IMR-90 (cell line): ENCODE measurements around the gene C2. TPM values are rescaled to one million over a fixed set of nuclear protein-coding genes. Genes with fewer than 3 reads are reported as not detected.

Experiments used
- ATAC-seq: fragments of 200-7000 bp; cut with Tn5 transposase; 2 replicates; pipeline ENCODE4 v1.9.1; 2020; ENCODE audit warnings: low read depth, mild to moderate bottlenecking, moderate library complexity
- BruUV-seq: library from RNA; stranded (reverse); fragments of 400-500 nt; replicated peaks from 2 replicates; lab custom pipeline; 2021; lab: Mats Ljungman, UMichigan
- CTCF ChIA-PET: fragments of 300-600 bp; formaldehyde crosslinking; extraction: SDS; loops from one replicate; lab custom pipeline; 2021; ENCODE audit warnings: antibody characterized with exemption; lab: Yijun Ruan, JAX
- POLR2A ChIA-PET: fragments of 300-600 bp; sonication (Branson Sonifier 250); formaldehyde crosslinking; loops from one replicate; lab custom pipeline; 2022; ENCODE audit warnings: antibody characterized with exemption; ENCODE audit not compliant: unreplicated experiment; lab: Charles Lee
- DNase-seq: peaks from one replicate; pipeline ENCODE4 v3.0.0; 2013
- H2AFZ ChIP-seq: replicated peaks from 2 replicates; pipeline ENCODE3; 2013; ENCODE audit warnings: low read length, mild to moderate bottlenecking; ENCODE audit not compliant: poor library complexity
- H2AK5ac ChIP-seq: 2 replicates; pipeline ENCODE4 v1.6.1; 2013; ENCODE audit warnings: low read depth, low read length, inconsistent platforms
- H2AK9ac ChIP-seq: replicated peaks from 2 replicates; pipeline ENCODE3; 2013; ENCODE audit warnings: mild to moderate bottlenecking, low read depth, low read length, moderate library complexity; ENCODE audit not compliant: poor library complexity
- H2BK120ac ChIP-seq: 2 replicates; pipeline ENCODE4 v1.6.1; 2013; ENCODE audit warnings: low read depth, low read length, inconsistent platforms
- H2BK15ac ChIP-seq: 3 replicates; pipeline ENCODE4 v1.6.1; 2013; ENCODE audit warnings: low read depth, low read length, inconsistent platforms
- H2BK20ac ChIP-seq: 2 replicates; pipeline ENCODE4 v1.6.1; 2013; ENCODE audit warnings: low read depth, mild to moderate bottlenecking, inconsistent platforms, low read length, moderate library complexity
- H2BK5ac ChIP-seq: 2 replicates; pipeline ENCODE4 v1.6.1; 2013; ENCODE audit warnings: mild to moderate bottlenecking, low read depth, low read length, inconsistent platforms; ENCODE audit not compliant: poor library complexity, severe bottlenecking
- H3K14ac ChIP-seq: replicated peaks from 2 replicates; pipeline ENCODE4 v1.6.1; 2013; ENCODE audit warnings: low read depth, low read length, inconsistent platforms
- H3K18ac ChIP-seq: 2 replicates; pipeline ENCODE4 v1.6.1; 2013; ENCODE audit warnings: low read depth, low read length, control low read depth
- H3K23ac ChIP-seq: 2 replicates; pipeline ENCODE4 v1.6.1; 2013; ENCODE audit warnings: low read depth, low read length, inconsistent platforms
- H3K27ac ChIP-seq: 2 replicates; pipeline ENCODE4 v1.5.1; 2013; ENCODE audit warnings: mild to moderate bottlenecking, control low read depth, low read length; ENCODE audit not compliant: insufficient read depth
- H3K27me3 ChIP-seq: 2 replicates; pipeline ENCODE4 v1.6.1; 2013; ENCODE audit warnings: low read length; ENCODE audit not compliant: control insufficient read depth, insufficient read depth
- H3K36me3 ChIP-seq: 2 replicates; pipeline ENCODE4 v1.6.1; 2013; ENCODE audit warnings: low read length, mixed read lengths; ENCODE audit not compliant: control insufficient read depth, insufficient read depth
- H3K4ac ChIP-seq: 2 replicates; pipeline ENCODE4 v1.6.1; 2013; ENCODE audit warnings: low read depth, low read length, inconsistent platforms
- H3K4me1 ChIP-seq: 2 replicates; pipeline ENCODE4 v1.6.1; 2013; ENCODE audit warnings: low read length, mixed read lengths; ENCODE audit not compliant: control insufficient read depth, insufficient read depth
- H3K4me2 ChIP-seq: 2 replicates; pipeline ENCODE4 v1.6.1; 2013; ENCODE audit warnings: low read depth, mild to moderate bottlenecking, control low read depth, low read length, moderate library complexity
- H3K4me3 ChIP-seq: 2 replicates; pipeline ENCODE4 v1.5.1; 2013; ENCODE audit warnings: low read depth, mild to moderate bottlenecking, control low read depth, low read length, moderate library complexity; ENCODE audit not compliant: insufficient read depth
- H3K56ac ChIP-seq: 2 replicates; pipeline ENCODE4 v1.6.1; 2013; ENCODE audit warnings: low read length, inconsistent platforms; ENCODE audit not compliant: insufficient read depth; ENCODE audit errors: extremely low read depth
- H3K79me1 ChIP-seq, 2 experiments: 2 replicates each; pipeline ENCODE4 v1.6.1; 2013; ENCODE audit warnings: low read length in 2 of 2, inconsistent platforms in 1 of 2, low read depth in 1 of 2
- H3K9ac ChIP-seq: 2 replicates; pipeline ENCODE4 v1.6.1; 2013; ENCODE audit warnings: low read depth, low read length, control low read depth
- H3K9me1 ChIP-seq: 2 replicates; pipeline ENCODE4 v1.6.1; 2013; ENCODE audit warnings: low read length, inconsistent platforms; ENCODE audit not compliant: insufficient read depth
- H3K9me3 ChIP-seq: 2 replicates; pipeline ENCODE4 v1.6.1; 2013; ENCODE audit warnings: low read length; ENCODE audit not compliant: control insufficient read depth, insufficient read depth
- H4K20me1 ChIP-seq: 2 replicates; pipeline ENCODE4 v1.6.1; 2013; ENCODE audit warnings: low read length, inconsistent platforms; ENCODE audit not compliant: insufficient read depth
- H4K5ac ChIP-seq: 2 replicates; pipeline ENCODE4 v1.6.1; 2013; ENCODE audit warnings: mild to moderate bottlenecking, low read depth, low read length, control low read depth
- H4K8ac ChIP-seq, 2 experiments: 2 replicates each; pipeline ENCODE4 v1.6.1; 2013; ENCODE audit warnings: low read depth in 2 of 2, low read length in 2 of 2, control low read depth in 1 of 2, inconsistent platforms in 1 of 2
- H4K91ac ChIP-seq: 2 replicates; pipeline ENCODE4 v1.6.1; 2013; ENCODE audit warnings: low read depth, low read length, inconsistent platforms; ENCODE audit not compliant: insufficient read depth
- BHLHE40 ChIP-seq: fragments of 150-350 bp; IDR thresholded peaks from 2 replicates; pipeline ENCODE4 v1.6.1; 2016; ENCODE audit warnings: mild to moderate bottlenecking, low read depth, low read length
- CEBPB ChIP-seq: IDR thresholded peaks from 2 replicates; pipeline ENCODE4 v1.6.1; 2012; ENCODE audit warnings: low read depth, low read length, improper control_type of control experiment
- CHD1 ChIP-seq: IDR thresholded peaks from 2 replicates; pipeline ENCODE4 v1.6.1; 2012; ENCODE audit warnings: low read depth, low read length, improper control_type of control experiment
- FOS ChIP-seq: fragments of 150-350 bp; IDR thresholded peaks from 2 replicates; pipeline ENCODE4 v1.6.1; 2016; ENCODE audit warnings: low read depth, low read length
- MAFK ChIP-seq: IDR thresholded peaks from 2 replicates; pipeline ENCODE4 v1.6.1; 2012; ENCODE audit warnings: low read depth, low read length, improper control_type of control experiment
- MAZ ChIP-seq: IDR thresholded peaks from 2 replicates; pipeline ENCODE4 v1.6.1; 2012; ENCODE audit warnings: low read depth, mild to moderate bottlenecking, low read length, improper control_type of control experiment, moderate library complexity, borderline replicate concordance
- MXI1 ChIP-seq: IDR thresholded peaks from 2 replicates; pipeline ENCODE4 v1.6.1; 2012; ENCODE audit warnings: low read depth, mild to moderate bottlenecking, low read length, moderate library complexity, borderline replicate concordance
- NFE2L2 ChIP-seq: fragments of 150-350 bp; IDR thresholded peaks from 2 replicates; pipeline ENCODE4 v1.6.1; 2016; ENCODE audit warnings: low read depth, mild to moderate bottlenecking, low read length
- POLR2A ChIP-seq: IDR thresholded peaks from 2 replicates; pipeline ENCODE4 v1.6.1; 2012; ENCODE audit warnings: mild to moderate bottlenecking, low read depth, low read length
- RAD21 ChIP-seq: IDR thresholded peaks from 2 replicates; pipeline ENCODE4 v1.6.1; 2012; ENCODE audit warnings: low read length, improper control_type of control experiment
- RCOR1 ChIP-seq: IDR thresholded peaks from 2 replicates; pipeline ENCODE4 v1.6.1; 2012; ENCODE audit warnings: mild to moderate bottlenecking, low read length, improper control_type of control experiment; ENCODE audit not compliant: insufficient replicate concordance
- RFX5 ChIP-seq: IDR thresholded peaks from 2 replicates; pipeline ENCODE4 v1.8.0; 2012; ENCODE audit warnings: low read depth, mild to moderate bottlenecking, low read length, moderate library complexity
- SMC3 ChIP-seq: fragments of 150-350 bp; IDR thresholded peaks from 2 replicates; pipeline ENCODE4 v1.6.1; 2016; ENCODE audit warnings: low read depth, mild to moderate bottlenecking, antibody characterized with exemption, low read length, moderate library complexity
- WGBS, 2 experiments: methylation state at CpG; one replicate each; pipeline versions ENCODE4 v1.1.5 to v1.1.7; 2013; ENCODE audit warnings: missing lambda C conversion rate in 2 of 2; ENCODE audit not compliant: insufficient read length in 1 of 2; ENCODE audit errors: extremely low coverage in 2 of 2; 5-methylcytosine and 5-hydroxymethylcytosine counted together
- dilution Hi-C: fragments of 300-500 bp; cut with HindIII; formaldehyde crosslinking; loops from one replicate; pipeline ENCODE4 v1.14.3; 2018; ENCODE audit warnings: low sequenced_read_pairs; ENCODE audit not compliant: unreplicated experiment
- in situ Hi-C: fragments of 300-500 bp; cut with MboI; formaldehyde crosslinking; loops from 3 replicates; pipeline ENCODE4 v1.14.3; 2019; ENCODE audit warnings: low sequenced_read_pairs, inconsistent platforms, mixed read lengths
- intact Hi-C: fragments of 100-400 bp; cut with micrococcal nuclease; formaldehyde crosslinking; loops from 2 replicates; pipeline ENCODE4 v1.10.0; 2022
- polyA plus RNA-seq, 3 experiments: library from polyadenylated mRNA; depleted of rRNA; stranded (reverse); fragments of >200 nt; gene quantifications; 2 replicates each; pipeline ENCODE4 v1.2.3, GENCODE V29; 2012; ENCODE audit warnings: low replicate concordance in 1 of 3
- total RNA-seq: library from RNA; depleted of rRNA; stranded (reverse); fragments of >200 nt; gene quantifications from 2 replicates; pipeline ENCODE4 v1.2.3, GENCODE V29; 2012
- TF ChIP-seq, protein P1 (sequence below): fragments of 150-350 bp; IDR thresholded peaks from 2 replicates; pipeline ENCODE4 v1.6.1; 2016; ENCODE audit warnings: low read depth, mild to moderate bottlenecking, low read length, moderate library complexity, borderline replicate concordance
- TF ChIP-seq, protein P2 (sequence below): conservative IDR thresholded peaks from 2 replicates; pipeline ENCODE4 v1.5.1; 2012; ENCODE audit warnings: mild to moderate bottlenecking, low read depth, low read length, improper control_type of control experiment
- TF ChIP-seq, protein P3 (sequence below): fragments of 150-350 bp; IDR thresholded peaks from 2 replicates; pipeline ENCODE4 v1.6.1; 2017; ENCODE audit warnings: mild to moderate bottlenecking, antibody characterized with exemption, low read length, low read depth

C2 gene
- total and polyA plus RNA-seq, 2 of the 4 experiments (the other 2 are of a cell fraction), result 0.18 to 0.19 TPM

DNA sequence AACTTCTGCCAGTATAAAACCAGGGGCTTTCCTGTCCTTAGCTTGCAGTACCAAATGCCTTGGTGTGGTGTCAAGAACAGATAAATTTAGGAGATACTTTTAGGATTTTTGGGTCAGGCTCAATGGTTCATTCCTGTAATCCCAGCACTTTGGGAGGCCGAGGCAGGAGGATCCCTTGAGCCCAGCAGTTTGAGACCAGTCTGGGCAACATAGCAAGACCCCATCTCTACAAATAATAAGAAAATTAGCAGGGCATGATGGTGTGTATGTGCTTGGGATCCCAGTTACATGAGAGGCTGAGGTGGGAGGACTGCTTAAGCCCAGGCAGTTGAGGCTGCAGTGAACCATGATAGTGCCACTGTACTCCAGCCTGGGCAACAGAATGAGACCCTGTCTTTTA, 22.5 kb upstream of the C2 start:
- H3K9me1 ChIP-seq, result peaks cover 9% of the 10 kb centered on the region; the same call in 1 of the 2 replicates
- H3K79me1 ChIP-seq, result peaks cover 0 to 13% of the 10 kb centered on the region in 2 experiments; a peak in 2 of 4 replicates
- ChIA-PET POLR2A (no interaction called here), CTCF (interaction anchor here (2.1 kb wide), 1 partner anchor 47 kb away, joined by 10 read pairs; no protein-coding TSS in a partner anchor)
- no peak overlapping the region for H2AFZ ChIP-seq
- no peak overlapping the region for H3K9ac ChIP-seq
- ATAC-seq, result no peak
- H4K8ac ChIP-seq, result no peak overlapping the region
- no peak overlapping the region for H2AK5ac ChIP-seq
- H3K9me3 ChIP-seq, result no peaks in the 10 kb centered on the region
- H3K4ac ChIP-seq, result no peak overlapping the region
- no peak overlapping the region for H2AK9ac ChIP-seq
- H3K27ac ChIP-seq, result no peak overlapping the region
- no CpG with 5 or more reads among the region's 1 CpG for WGBS, 2 experiments
- no peak overlapping the region for H2BK5ac ChIP-seq
- no peaks in the 10 kb centered on the region for H4K20me1 ChIP-seq
- H4K5ac ChIP-seq, result no peak overlapping the region
- no peak overlapping the region for H3K18ac ChIP-seq
- no peak overlapping the region for H2BK20ac ChIP-seq
- no peak for TF ChIP-seq MAFK
- TF ChIP-seq, protein P1, sequence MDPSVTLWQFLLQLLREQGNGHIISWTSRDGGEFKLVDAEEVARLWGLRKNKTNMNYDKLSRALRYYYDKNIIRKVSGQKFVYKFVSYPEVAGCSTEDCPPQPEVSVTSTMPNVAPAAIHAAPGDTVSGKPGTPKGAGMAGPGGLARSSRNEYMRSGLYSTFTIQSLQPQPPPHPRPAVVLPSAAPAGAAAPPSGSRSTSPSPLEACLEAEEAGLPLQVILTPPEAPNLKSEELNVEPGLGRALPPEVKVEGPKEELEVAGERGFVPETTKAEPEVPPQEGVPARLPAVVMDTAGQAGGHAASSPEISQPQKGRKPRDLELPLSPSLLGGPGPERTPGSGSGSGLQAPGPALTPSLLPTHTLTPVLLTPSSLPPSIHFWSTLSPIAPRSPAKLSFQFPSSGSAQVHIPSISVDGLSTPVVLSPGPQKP, result no peak
- no peak for TF ChIP-seq RAD21
- TF ChIP-seq FOS, result no peak
- no peak for TF ChIP-seq RCOR1
- TF ChIP-seq POLR2A, result no peak
- TF ChIP-seq, protein P2, sequence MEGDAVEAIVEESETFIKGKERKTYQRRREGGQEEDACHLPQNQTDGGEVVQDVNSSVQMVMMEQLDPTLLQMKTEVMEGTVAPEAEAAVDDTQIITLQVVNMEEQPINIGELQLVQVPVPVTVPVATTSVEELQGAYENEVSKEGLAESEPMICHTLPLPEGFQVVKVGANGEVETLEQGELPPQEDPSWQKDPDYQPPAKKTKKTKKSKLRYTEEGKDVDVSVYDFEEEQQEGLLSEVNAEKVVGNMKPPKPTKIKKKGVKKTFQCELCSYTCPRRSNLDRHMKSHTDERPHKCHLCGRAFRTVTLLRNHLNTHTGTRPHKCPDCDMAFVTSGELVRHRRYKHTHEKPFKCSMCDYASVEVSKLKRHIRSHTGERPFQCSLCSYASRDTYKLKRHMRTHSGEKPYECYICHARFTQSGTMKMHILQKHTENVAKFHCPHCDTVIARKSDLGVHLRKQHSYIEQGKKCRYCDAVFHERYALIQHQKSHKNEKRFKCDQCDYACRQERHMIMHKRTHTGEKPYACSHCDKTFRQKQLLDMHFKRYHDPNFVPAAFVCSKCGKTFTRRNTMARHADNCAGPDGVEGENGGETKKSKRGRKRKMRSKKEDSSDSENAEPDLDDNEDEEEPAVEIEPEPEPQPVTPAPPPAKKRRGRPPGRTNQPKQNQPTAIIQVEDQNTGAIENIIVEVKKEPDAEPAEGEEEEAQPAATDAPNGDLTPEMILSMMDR, result no peak
- no peak for TF ChIP-seq CHD1
- no peak for TF ChIP-seq SMC3
- no peak for TF ChIP-seq CEBPB
- TF ChIP-seq, protein P3, sequence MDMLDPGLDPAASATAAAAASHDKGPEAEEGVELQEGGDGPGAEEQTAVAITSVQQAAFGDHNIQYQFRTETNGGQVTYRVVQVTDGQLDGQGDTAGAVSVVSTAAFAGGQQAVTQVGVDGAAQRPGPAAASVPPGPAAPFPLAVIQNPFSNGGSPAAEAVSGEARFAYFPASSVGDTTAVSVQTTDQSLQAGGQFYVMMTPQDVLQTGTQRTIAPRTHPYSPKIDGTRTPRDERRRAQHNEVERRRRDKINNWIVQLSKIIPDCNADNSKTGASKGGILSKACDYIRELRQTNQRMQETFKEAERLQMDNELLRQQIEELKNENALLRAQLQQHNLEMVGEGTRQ, result no peak
- TF ChIP-seq BHLHE40, result no peak
- TF ChIP-seq RFX5, result no peak
- no peak for TF ChIP-seq NFE2L2
- TF ChIP-seq MXI1, result no peak
- TF ChIP-seq MAZ, result no peak
- no peak overlapping the region for H3K4me3 ChIP-seq
- in situ Hi-C loops (no loop called here), dilution Hi-C loops (no loop called here), intact Hi-C loops (no loop called here)
- no peaks in the 10 kb centered on the region for H3K27me3 ChIP-seq
- no TSS peak for BruUV-seq
- no peak overlapping the region for H3K23ac ChIP-seq
- no peak for DNase-seq
- no peak overlapping the region for H2BK15ac ChIP-seq
- H3K4me1 ChIP-seq, result peaks cover 9% of the 10 kb centered on the region
- H3K4me2 ChIP-seq, result no peak overlapping the region
- no peak overlapping the region for H3K56ac ChIP-seq
- H3K36me3 ChIP-seq, result no peaks in the 10 kb centered on the region
- H4K91ac ChIP-seq, result no peak overlapping the region
- H2BK120ac ChIP-seq, result no peak overlapping the region
- no peak overlapping the region for H3K14ac ChIP-seq
